GM23248 (cell line): Measurements from ENCODE around the gene AP3S1.

Experiments used
- EZH2 ChIP-seq: fragments of 200-600 bp; sonication (generic); IDR thresholded peaks from 2 replicates; pipeline ENCODE4 v1.6.1; 2018; ENCODE audit warnings: antibody characterized with exemption, mild to moderate bottlenecking; ENCODE audit not compliant: insufficient read depth, poor library complexity, severe bottlenecking
- EZH2phosphoT487 ChIP-seq: fragments of 200-600 bp; sonication (generic); IDR thresholded peaks from 2 replicates; pipeline ENCODE4 v1.6.1; 2018; ENCODE audit warnings: antibody characterized with exemption, moderate library complexity, mild to moderate bottlenecking, low read depth; ENCODE audit not compliant: insufficient read depth

DNA sequence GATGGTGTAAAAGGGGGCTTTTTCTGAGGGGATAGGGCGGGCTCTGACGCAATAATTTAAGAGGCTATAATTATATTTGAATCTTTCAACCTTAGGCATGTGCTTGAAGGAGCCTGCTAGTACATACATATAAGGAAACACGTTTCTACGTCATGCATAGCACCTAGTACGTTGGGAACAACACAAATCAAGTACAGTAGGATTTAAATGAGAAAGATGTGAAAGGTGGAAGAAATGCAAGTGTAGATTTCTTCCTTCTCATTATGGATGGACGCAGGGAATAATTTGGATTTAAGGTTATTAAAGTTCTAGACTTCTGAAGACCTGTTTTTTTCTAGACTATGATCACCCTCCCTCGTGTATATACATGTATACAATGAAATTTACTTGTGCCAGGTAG, 24.3 kb upstream of the AP3S1 start:
- TF ChIP-seq EZH2, result no peak
- TF ChIP-seq EZH2phosphoT487, result no peak
